ENCODE data around the gene EFCAB9. TPM values are rescaled to one million over a fixed set of nuclear protein-coding genes. Genes with fewer than 3 reads are reported as not detected.

The EFCAB9 gene
- total and polyA plus RNA-seq, 2 donors from 2014 or later = not detected

DNA sequence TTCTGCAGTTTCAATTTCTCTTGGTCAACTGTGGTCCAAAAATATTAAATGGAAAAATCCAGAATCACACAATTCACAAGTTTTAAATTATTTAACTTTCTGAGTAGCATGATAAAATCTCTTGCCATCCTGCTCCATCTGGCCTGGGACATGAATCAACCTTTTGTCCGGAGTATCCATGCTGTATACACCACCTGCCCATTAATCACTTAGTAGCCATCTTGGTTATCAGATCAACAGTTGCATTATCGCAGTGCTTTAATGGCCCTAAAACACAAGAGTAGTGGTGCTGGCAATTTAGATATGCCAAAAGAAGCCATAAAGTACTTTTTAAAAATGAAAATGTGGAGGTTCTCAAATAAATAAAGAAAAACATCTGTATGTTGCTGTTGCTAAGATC lies 25.3 kb downstream of the EFCAB9 start:
- H3K27ac ChIP-seq (ENCODE audit: low read depth in 2 of 2, low read length in 2 of 2) = no peak overlapping the region
- DNase-seq (no peak), FAIRE-seq (no peak)
- TF ChIP-seq, protein P1, sequence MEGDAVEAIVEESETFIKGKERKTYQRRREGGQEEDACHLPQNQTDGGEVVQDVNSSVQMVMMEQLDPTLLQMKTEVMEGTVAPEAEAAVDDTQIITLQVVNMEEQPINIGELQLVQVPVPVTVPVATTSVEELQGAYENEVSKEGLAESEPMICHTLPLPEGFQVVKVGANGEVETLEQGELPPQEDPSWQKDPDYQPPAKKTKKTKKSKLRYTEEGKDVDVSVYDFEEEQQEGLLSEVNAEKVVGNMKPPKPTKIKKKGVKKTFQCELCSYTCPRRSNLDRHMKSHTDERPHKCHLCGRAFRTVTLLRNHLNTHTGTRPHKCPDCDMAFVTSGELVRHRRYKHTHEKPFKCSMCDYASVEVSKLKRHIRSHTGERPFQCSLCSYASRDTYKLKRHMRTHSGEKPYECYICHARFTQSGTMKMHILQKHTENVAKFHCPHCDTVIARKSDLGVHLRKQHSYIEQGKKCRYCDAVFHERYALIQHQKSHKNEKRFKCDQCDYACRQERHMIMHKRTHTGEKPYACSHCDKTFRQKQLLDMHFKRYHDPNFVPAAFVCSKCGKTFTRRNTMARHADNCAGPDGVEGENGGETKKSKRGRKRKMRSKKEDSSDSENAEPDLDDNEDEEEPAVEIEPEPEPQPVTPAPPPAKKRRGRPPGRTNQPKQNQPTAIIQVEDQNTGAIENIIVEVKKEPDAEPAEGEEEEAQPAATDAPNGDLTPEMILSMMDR (IDR thresholded peaks at IDR 0.05; ENCODE audit: borderline replicate concordance, extremely low read depth, insufficient read depth) = no peak
- H3K9me3 ChIP-seq (ENCODE audit: control insufficient read depth in 2 of 3, insufficient read depth in 1 of 3, low read length in 3 of 3) = no peaks in the 10 kb centered on the region
- intact Hi-C loops (cut with DNase I) = no loop called here
- peaks cover 0 to 2% (median 0%) of the 10 kb centered on the region in 3 donors for H3K36me3 ChIP-seq (ENCODE audit: control insufficient read depth in 2 of 3, insufficient read depth in 3 of 3, low read length in 3 of 3)
- H3K27me3 ChIP-seq (ENCODE audit: control insufficient read depth, insufficient read depth, low read length) = no peaks in the 10 kb centered on the region
- no peak overlapping the region for H3K9ac ChIP-seq (ENCODE audit: low read length in 3 of 3)
- no peaks in the 10 kb centered on the region for H3K4me1 ChIP-seq (ENCODE audit: control insufficient read depth in 2 of 3, insufficient read depth in 2 of 3, low read depth in 1 of 3, low read length in 3 of 3)
- H3K4me3 ChIP-seq (ENCODE audit: low read length in 3 of 3) = no peak overlapping the region

DNA sequence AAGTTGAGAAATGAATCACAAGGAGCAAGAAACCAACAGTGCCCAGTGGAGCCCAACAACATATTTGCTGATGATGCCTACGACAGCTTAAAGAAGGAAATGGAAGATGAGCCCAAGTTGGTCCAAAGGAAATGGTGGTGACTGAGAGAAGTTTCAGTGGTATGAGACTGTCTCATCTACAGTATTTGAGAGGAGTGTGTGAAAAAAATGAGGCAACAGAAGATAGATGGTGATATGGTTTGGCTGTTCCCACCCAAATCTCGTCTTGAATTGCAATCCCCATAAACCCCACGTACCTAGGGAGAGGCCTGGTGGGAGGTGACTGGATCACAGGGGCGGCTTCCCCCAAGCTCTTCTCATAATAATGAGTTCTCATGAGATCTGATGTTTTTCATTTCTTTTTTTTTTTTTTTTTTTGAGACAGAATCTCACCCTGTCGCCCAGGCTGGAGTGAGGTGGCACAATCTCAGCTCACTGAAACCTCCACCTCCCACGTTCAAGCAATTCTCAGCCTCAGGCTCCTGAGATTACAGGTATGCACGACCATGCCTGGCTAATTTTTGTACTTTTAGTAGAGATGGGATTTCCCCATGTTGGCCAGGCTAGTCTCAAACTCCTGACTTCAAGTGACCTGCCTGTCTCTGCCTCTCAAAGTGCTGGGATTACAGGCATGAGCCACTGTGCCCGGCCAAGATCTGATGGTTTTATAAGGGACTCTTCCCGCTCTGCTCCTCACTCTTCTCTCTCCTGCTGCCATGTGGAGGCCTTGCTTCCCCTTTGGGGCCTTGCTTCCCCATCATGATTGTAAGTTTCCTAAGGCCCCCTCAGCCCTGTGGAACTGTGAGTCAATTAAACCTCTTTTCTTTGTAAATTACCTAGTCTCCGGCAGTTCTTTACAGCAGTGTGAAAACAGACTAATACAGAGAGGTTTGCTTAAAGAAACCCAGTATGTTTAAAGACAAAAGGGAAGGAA lies 30.2 kb downstream of the EFCAB9 start:
- no peak overlapping the region for H3K27ac ChIP-seq (ENCODE audit: low read depth in 2 of 2, low read length in 2 of 2)
- no peaks in the 10 kb centered on the region for H3K9me3 ChIP-seq (ENCODE audit: control insufficient read depth in 2 of 3, insufficient read depth in 1 of 3, low read length in 3 of 3)
- no peaks in the 10 kb centered on the region for H3K27me3 ChIP-seq (ENCODE audit: control insufficient read depth, insufficient read depth, low read length)
- peaks cover 0 to 7% (median 3%) of the 10 kb centered on the region in 3 donors for H3K36me3 ChIP-seq (ENCODE audit: control insufficient read depth in 2 of 3, insufficient read depth in 3 of 3, low read length in 3 of 3)
- FAIRE-seq (no peak), DNase-seq (no peak)
- H3K9ac ChIP-seq (ENCODE audit: low read length in 3 of 3) = no peak overlapping the region
- intact Hi-C loops (cut with DNase I) = no loop called here
- H3K4me3 ChIP-seq (ENCODE audit: low read length in 3 of 3) = no peak overlapping the region
- TF ChIP-seq, protein P1 (IDR thresholded peaks at IDR 0.05; ENCODE audit: borderline replicate concordance, extremely low read depth, insufficient read depth) = no peak
- H3K4me1 ChIP-seq (ENCODE audit: control insufficient read depth in 2 of 3, insufficient read depth in 2 of 3, low read depth in 1 of 3, low read length in 3 of 3) = no peaks in the 10 kb centered on the region

DNA sequence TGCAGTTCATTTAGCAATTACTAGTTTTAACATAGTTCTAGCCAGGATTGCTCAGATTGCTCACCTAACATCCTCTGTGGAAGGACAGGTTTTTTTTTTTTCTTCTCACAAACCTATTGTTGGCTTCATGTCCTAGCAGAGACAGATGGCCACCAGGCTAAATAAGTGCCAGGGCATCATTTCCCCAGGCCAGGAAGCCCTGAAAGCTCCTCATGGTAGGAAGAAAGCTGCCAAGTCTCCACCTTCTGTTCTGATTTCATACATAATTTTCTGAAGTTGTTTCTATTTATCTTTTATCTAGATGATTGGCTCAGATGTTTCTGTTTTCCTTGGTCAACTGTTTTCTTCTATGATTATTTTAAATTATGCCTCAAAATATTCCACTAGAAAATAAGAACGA lies 31.0 kb downstream of the EFCAB9 start:
- Histone ChIP-seq H3K9ac (ENCODE audit: low read length in 3 of 3) (no peak overlapping the region), H3K36me3 (ENCODE audit: control insufficient read depth in 2 of 3, insufficient read depth in 3 of 3, low read length in 3 of 3) (peaks cover 3 to 7% (median 3%) of the 10 kb centered on the region in 3 donors), H3K4me1 (ENCODE audit: control insufficient read depth in 2 of 3, insufficient read depth in 2 of 3, low read depth in 1 of 3, low read length in 3 of 3) (no peaks in the 10 kb centered on the region), H3K27ac (ENCODE audit: low read depth in 2 of 2, low read length in 2 of 2) (no peak overlapping the region), H3K4me3 (ENCODE audit: low read length in 3 of 3) (no peak overlapping the region), H3K9me3 (ENCODE audit: control insufficient read depth in 2 of 3, insufficient read depth in 1 of 3, low read length in 3 of 3) (no peaks in the 10 kb centered on the region), H3K27me3 (ENCODE audit: control insufficient read depth, insufficient read depth, low read length) (no peaks in the 10 kb centered on the region)
- FAIRE-seq (no peak), DNase-seq (no peak)
- TF ChIP-seq, protein P1 (IDR thresholded peaks at IDR 0.05; ENCODE audit: borderline replicate concordance, extremely low read depth, insufficient read depth) = no peak
- intact Hi-C loops (cut with DNase I) = no loop called here

Measured in kidney (tissue), 14 donors.